GM23338 (cell line): ENCODE measurements around the gene NDUFS6.

ENCODE experiments used
- CREB1 ChIP-seq: fragments of 250-450 bp; sonication (Bioruptor Pico); IDR thresholded peaks from 2 replicates; pipeline ENCODE4 v1.5.0; 2020; ENCODE audit warnings: low read depth, mild to moderate bottlenecking, moderate library complexity
- CTCF ChIP-seq, 2 experiments: fragments of 200-600 bp in 1 of 2; sonication (generic) in 1 of 2; conservative IDR thresholded peaks; 2 replicates each; pipeline versions ENCODE4 v1.5.1 to v1.6.1; 2016 to 2017; ENCODE audit warnings: antibody characterized with exemption in 2 of 2, low read depth in 2 of 2, mild to moderate bottlenecking in 2 of 2, moderate library complexity in 1 of 2
- ETS1 ChIP-seq: IDR thresholded peaks from 2 replicates; pipeline ENCODE4 v1.6.1; 2016; ENCODE audit warnings: antibody characterized with exemption
- EZH2 ChIP-seq: fragments of 200-600 bp; sonication (generic); IDR thresholded peaks from one replicate; pipeline ENCODE4 v1.8.0; 2017; ENCODE audit warnings: antibody characterized with exemption, mild to moderate bottlenecking, low read depth; ENCODE audit not compliant: unreplicated experiment
- EZH2phosphoT487 ChIP-seq: fragments of 200-600 bp; sonication (generic); IDR thresholded peaks from one replicate; pipeline ENCODE4 v1.8.1; 2018; ENCODE audit warnings: antibody characterized with exemption; ENCODE audit not compliant: unreplicated experiment
- JUNB ChIP-seq: IDR thresholded peaks from one replicate; pipeline ENCODE4 v1.6.1; 2016; ENCODE audit warnings: antibody characterized with exemption; ENCODE audit not compliant: unreplicated experiment
- POLR2AphosphoS5 ChIP-seq: IDR thresholded peaks from 2 replicates; pipeline ENCODE4 v1.6.1; 2016; ENCODE audit warnings: antibody characterized with exemption, low read depth
- REST ChIP-seq: IDR thresholded peaks from one replicate; pipeline ENCODE4 v1.6.1; 2018; ENCODE audit warnings: antibody characterized with exemption; ENCODE audit not compliant: unreplicated experiment
- ZNF331 ChIP-seq: fragments of 250-450 bp; sonication (Bioruptor Pico); IDR thresholded peaks from 2 replicates; pipeline ENCODE4 v1.5.0; 2020; ENCODE audit warnings: low read depth, mild to moderate bottlenecking, moderate library complexity

- TF ChIP-seq POLR2AphosphoS5: no peak
- TF ChIP-seq CTCF (conservative IDR thresholded peaks at IDR 0.05; ENCODE audit: low read depth in 2 of 2): no peak
- no peak for TF ChIP-seq ETS1
- no peak for TF ChIP-seq EZH2
- no peak for TF ChIP-seq REST
- TF ChIP-seq EZH2phosphoT487: no peak
- no peak for TF ChIP-seq JUNB
- no peak for TF ChIP-seq ZNF331 (CRISPR knock-in tag)
- TF ChIP-seq CREB1 (CRISPR knock-in tag): no peak
These were observed 32.9 kb downstream of the NDUFS6 start for GRCh38 chr5:1834022-1834551.
